Skeletal muscle satellite cell (primary cell): ENCODE measurements around the gene LYRM4.

Source experiments
- H3K27me3 ChIP-seq: 2 replicates; pipeline ENCODE4 v1.7.0; 2013; ENCODE audit warnings: low read length; ENCODE audit not compliant: control insufficient read depth, insufficient read depth
- H3K36me3 ChIP-seq: 2 replicates; pipeline ENCODE4 v1.7.0; 2013; ENCODE audit warnings: mild to moderate bottlenecking, control low read depth, low read length; ENCODE audit not compliant: insufficient read depth
- H3K4me1 ChIP-seq: 2 replicates; pipeline ENCODE4 v1.7.0; 2013; ENCODE audit warnings: low read length; ENCODE audit not compliant: control insufficient read depth, insufficient read depth
- H3K4me2 ChIP-seq: 2 replicates; pipeline ENCODE4 v1.7.0; 2013; ENCODE audit warnings: mild to moderate bottlenecking, low read length
- H3K4me3 ChIP-seq: 2 replicates; pipeline ENCODE4 v1.7.0; 2013; ENCODE audit warnings: low read length
- H3K9ac ChIP-seq: 2 replicates; pipeline ENCODE4 v1.7.0; 2013; ENCODE audit warnings: mild to moderate bottlenecking, low read depth, low read length, moderate library complexity
- H3K9me3 ChIP-seq: replicated peaks from 2 replicates; pipeline ENCODE4 v1.7.0; 2013; ENCODE audit warnings: mild to moderate bottlenecking, control low read depth, low read length

Gene LYRM4

DNA sequence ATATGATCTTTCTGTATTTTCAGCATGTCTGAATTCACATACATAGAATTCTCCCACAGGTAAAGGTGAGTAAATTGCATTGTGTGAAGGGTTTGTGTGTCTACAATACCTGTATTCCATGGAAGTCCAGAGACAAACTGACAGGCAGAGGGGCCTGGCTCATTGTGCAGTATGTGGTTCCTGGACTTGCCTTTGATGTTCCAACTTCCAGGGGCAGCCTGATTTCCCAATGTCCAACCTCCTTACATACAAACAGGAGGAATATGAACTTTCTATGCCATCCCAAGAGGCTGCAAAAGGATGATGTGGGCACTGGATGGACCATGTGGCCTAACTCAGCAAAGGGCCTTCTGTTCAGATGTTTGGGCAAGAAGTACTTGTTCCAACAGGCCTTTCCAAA, 58.5 kb downstream of the LYRM4 start:
- H3K4me1 ChIP-seq: peaks cover 17% of the 10 kb centered on the region
- no peaks in the 10 kb centered on the region for H3K27me3 ChIP-seq
- H3K36me3 ChIP-seq: no peaks in the 10 kb centered on the region
- H3K9ac ChIP-seq: no peak overlapping the region
- no peak overlapping the region for H3K4me3 ChIP-seq
- H3K9me3 ChIP-seq: no peaks in the 10 kb centered on the region
- H3K4me2 ChIP-seq: no peak overlapping the region

DNA sequence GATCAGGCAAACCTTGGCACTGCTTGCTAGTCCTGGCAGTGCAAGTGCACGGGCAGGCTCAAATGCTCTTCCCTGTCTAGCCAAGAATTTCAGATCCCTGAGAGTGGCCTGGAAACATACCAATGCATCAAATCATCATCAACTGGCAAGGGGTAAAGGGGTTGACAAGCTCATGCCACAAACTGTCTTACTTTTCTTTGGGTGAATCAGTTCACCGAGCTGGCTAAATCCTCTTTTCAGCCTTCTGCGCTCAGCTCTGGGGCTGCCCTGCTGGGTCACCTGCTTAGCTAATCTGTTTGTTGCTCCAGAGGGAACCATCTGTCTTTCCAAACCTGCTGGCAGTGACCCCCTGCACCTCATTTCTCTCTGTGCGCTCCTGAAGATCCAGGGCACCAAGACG, 59.5 kb downstream of the LYRM4 start:
- H3K4me3 ChIP-seq: no peak overlapping the region
- H3K36me3 ChIP-seq: no peaks in the 10 kb centered on the region
- no peak overlapping the region for H3K4me2 ChIP-seq
- peaks cover 17% of the 10 kb centered on the region for H3K4me1 ChIP-seq
- H3K9ac ChIP-seq: no peak overlapping the region
- H3K9me3 ChIP-seq: no peaks in the 10 kb centered on the region
- no peaks in the 10 kb centered on the region for H3K27me3 ChIP-seq

DNA sequence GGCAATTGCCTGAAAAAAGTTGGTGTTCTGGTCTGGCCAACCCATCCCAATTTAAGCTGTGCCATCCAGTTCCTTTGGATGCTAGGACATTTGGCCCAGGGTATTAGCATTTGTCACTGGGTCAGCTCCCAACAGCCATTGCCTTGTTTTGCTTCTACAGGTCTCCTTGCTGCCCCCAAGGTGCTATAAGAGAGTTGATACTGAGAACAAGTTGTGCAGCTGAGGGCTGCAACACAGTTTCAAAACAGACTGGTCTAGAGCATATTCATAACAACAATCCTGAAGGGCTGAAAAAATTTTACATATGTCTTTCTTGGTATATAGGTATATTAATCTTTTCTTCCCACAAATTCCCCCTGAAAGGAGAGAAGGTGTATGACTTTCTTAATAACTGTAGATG, 61.0 kb downstream of the LYRM4 start:
- no peaks in the 10 kb centered on the region for H3K27me3 ChIP-seq
- no peak overlapping the region for H3K4me2 ChIP-seq
- no peaks in the 10 kb centered on the region for H3K36me3 ChIP-seq
- no peak overlapping the region for H3K9ac ChIP-seq
- H3K4me1 ChIP-seq: peaks cover 1% of the 10 kb centered on the region
- H3K9me3 ChIP-seq: no peaks in the 10 kb centered on the region
- no peak overlapping the region for H3K4me3 ChIP-seq

DNA sequence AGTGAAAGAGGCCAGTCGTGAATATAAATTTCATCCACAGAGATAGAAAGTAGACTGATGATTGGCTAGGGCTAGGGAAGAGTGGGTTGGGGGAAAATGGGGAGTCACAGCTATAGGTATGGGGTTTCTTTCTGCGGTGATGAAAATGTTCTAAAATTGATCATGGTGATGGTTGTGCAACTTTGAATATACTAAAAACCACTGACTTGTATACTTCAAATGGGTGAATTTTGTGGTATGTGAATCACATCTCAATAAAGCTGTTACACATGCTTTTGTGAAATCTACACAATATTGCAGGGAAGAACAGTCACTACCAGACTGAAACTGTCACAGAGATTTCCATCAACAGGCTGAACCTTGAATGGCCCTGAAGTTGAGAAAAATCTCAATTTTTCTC, 61.5 kb downstream of the LYRM4 start:
- Histone ChIP-seq H3K4me2 (no peak overlapping the region), H3K4me1 (no peaks in the 10 kb centered on the region), H3K9me3 (no peaks in the 10 kb centered on the region), H3K9ac (no peak overlapping the region), H3K27me3 (no peaks in the 10 kb centered on the region), H3K4me3 (no peak overlapping the region), H3K36me3 (no peaks in the 10 kb centered on the region)

DNA sequence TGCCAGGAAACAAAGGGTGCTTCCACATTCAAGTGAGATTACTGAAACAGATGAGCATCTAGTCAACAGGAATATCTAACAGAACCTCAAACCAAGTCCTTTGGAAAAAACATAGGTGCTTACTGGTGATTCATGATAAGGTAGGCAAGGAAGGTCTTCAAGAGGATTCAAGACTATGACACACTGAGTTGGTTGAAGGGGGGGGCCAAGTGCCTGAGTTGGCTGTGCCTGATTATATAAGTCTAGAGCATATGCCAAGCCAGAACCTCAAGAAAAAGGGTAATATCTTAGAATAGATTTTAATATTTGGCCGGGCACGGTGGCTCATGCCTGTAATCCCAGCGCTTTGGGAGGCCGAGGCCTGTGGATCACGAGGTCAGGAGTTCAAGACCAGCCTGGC, 63.7 kb downstream of the LYRM4 start:
- Histone ChIP-seq H3K4me1 (peaks cover 1% of the 10 kb centered on the region), H3K9me3 (no peaks in the 10 kb centered on the region), H3K27me3 (no peaks in the 10 kb centered on the region), H3K36me3 (no peaks in the 10 kb centered on the region), H3K9ac (no peak overlapping the region), H3K4me3 (no peak overlapping the region), H3K4me2 (no peak overlapping the region)

DNA sequence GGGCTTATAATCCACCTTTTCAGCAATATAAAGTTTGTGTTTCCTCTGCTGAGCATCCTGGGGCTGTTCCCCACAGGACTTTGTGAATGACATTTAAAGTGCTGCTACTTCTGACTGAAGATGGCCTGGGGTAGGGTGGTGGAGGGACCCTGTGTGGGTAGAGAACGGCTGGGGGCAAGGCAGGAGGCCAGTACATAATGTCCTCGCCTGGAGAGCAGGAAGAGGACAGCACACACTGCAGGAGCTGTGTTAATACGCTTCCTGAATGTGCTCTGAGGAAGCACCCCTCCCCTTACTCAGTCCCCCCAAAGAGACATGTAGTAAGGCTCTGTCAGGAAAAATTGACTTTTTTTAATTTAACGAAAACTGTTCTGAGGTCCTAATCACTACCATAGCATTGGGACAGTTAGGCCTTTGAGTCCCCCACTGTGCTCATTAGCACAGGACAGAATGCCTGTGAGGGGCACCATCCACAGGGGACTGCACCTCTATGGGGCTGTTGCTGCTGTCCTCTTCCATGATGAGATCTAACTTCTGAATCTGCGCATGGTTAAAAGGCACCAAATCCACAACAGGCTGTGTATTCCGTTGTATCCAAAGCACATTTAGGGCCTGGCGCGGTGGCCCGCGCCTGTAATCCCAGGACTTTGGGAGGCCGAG, 68.5 kb downstream of the LYRM4 start:
- Histone ChIP-seq H3K4me1 (peaks cover 20% of the 10 kb centered on the region), H3K27me3 (no peaks in the 10 kb centered on the region), H3K9ac (no peak overlapping the region), H3K36me3 (no peaks in the 10 kb centered on the region), H3K4me3 (no peak overlapping the region), H3K4me2 (no peak overlapping the region), H3K9me3 (no peaks in the 10 kb centered on the region)

DNA sequence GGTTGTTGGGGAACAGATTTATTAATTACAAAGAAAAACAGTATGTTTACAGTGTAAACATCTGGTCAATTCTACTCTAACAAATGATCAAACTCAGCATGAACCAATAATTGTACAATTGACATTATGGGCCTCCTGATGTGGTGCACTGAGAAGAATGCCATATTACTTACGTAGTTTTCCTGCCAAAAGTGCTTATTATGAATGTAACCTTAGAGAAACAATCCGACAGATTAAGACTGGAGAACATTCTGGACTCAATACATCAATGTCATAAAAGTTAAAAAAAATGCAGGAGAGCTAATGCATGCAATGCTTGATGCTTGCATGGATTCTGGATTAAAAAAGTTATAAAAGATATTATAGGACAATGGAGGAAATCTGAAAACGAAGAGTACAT, 69.0 kb downstream of the LYRM4 start:
- Histone ChIP-seq H3K27me3 (no peaks in the 10 kb centered on the region), H3K36me3 (no peaks in the 10 kb centered on the region), H3K4me3 (no peak overlapping the region), H3K9me3 (no peaks in the 10 kb centered on the region), H3K4me2 (no peak overlapping the region), H3K4me1 (peaks cover 20% of the 10 kb centered on the region), H3K9ac (no peak overlapping the region)

DNA sequence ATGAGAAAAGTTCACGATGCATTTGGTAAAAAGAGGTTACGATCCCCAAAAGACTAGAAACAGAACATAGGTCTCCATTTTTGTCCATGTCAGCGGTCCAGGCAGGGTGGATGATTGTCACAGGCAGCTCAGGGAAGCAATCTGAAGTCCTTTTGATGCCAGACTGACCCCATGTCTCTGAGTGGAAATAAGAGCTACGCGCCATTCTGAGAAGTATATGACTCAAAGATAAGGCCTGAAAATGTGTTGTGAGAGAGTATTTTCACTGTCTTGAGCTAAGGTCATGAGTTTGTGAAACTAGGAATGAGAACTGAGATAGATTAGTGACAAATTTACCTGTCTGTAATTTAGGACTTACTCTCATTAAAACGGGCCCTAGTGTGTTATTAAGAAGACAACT, 69.5 kb downstream of the LYRM4 start:
- no peaks in the 10 kb centered on the region for H3K27me3 ChIP-seq
- peak overlapping the region; percentile 54 for H3K9ac ChIP-seq
- no peak overlapping the region for H3K4me3 ChIP-seq
- peak overlapping the region; percentile 62 for H3K4me2 ChIP-seq
- no peaks in the 10 kb centered on the region for H3K9me3 ChIP-seq
- no peaks in the 10 kb centered on the region for H3K36me3 ChIP-seq
- peaks cover 20% of the 10 kb centered on the region for H3K4me1 ChIP-seq

DNA sequence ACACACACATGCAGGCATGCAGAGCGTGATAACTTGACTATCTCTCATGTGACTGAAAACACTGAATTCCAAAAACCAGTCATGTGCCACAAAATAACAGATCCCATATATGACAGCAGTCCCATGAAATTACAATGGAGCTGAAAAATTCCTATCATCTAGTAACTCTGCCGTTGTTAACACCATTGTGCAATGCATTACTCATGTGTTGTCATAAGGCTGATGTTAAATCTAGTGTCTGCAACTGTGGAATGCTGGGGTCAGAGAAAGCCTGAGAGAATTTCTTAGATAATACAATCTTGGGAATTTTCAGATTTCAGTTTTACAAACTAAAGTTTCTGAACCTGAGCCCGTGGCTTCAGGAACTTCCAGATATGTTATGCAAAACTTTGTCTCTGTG, 70.2 kb downstream of the LYRM4 start:
- Histone ChIP-seq H3K4me2 (peak overlapping the region; percentile 62), H3K9ac (peak overlapping the region; percentile 54), H3K36me3 (no peaks in the 10 kb centered on the region), H3K4me1 (peaks cover 20% of the 10 kb centered on the region), H3K4me3 (no peak overlapping the region), H3K9me3 (no peaks in the 10 kb centered on the region), H3K27me3 (no peaks in the 10 kb centered on the region)

DNA sequence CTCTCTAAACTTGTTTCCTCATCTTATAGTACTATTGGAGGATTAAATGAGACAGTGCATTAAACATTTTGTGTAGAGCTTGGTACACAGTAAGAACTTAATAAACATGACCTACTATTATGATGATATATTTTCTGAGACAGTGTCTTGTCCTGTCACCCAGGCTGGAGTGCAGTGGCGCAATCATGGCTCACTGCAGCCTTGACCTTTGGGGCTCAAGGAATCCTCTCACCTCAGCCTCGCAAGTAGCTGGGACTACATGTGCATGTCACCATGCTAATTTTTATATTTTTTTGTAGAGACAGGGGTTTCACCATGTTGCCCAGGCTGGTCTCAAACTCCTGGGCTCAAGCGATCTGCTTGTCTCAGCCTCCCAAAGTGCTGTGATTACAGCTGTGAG, 72.1 kb downstream of the LYRM4 start:
- Histone ChIP-seq H3K9ac (no peak overlapping the region), H3K4me3 (no peak overlapping the region), H3K4me2 (no peak overlapping the region), H3K27me3 (no peaks in the 10 kb centered on the region), H3K36me3 (no peaks in the 10 kb centered on the region), H3K4me1 (peaks cover 20% of the 10 kb centered on the region), H3K9me3 (no peaks in the 10 kb centered on the region)

DNA sequence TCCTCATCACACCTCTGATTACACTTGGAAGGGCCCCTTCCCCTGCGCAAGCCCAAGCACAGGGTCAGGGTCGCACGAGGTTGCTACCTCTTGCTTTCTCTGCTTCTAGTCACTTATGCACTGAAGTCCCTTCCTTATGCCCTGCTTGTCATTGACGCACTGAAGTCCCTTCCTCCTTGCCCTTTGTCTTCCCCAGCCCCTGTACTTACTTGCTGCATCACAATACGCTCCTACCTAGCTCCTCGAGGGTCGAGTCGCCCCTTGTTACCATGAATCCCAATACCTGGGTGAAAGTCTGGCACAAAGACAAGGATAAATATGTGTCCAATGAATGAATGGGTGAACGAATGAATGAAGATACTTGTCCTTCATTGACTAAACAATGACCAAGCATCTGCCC, 75.9 kb downstream of the LYRM4 start:
- no peak overlapping the region for H3K9ac ChIP-seq
- no peaks in the 10 kb centered on the region for H3K36me3 ChIP-seq
- H3K27me3 ChIP-seq: no peaks in the 10 kb centered on the region
- no peaks in the 10 kb centered on the region for H3K9me3 ChIP-seq
- no peak overlapping the region for H3K4me2 ChIP-seq
- H3K4me1 ChIP-seq: peaks cover under 1% of the 10 kb centered on the region
- H3K4me3 ChIP-seq: no peak overlapping the region

DNA sequence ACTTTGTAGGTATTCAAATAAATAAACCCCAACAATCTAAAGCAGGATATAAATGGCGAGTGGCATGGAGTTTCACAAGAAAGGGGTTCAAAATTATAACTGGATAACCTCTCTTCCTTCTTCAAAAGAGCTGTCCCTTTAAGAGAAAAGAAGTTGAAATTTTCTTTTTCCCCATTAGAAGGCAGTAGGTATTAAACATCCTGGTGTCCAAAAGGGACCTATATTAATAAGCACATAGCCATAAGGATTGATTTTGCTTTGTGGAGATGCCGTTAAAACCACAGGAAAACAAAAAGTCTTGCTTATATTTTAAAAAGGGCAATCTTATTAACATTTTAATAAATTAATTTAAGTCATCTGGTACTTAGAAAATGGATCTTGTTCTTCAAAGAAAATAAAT, 76.5 kb downstream of the LYRM4 start:
- Histone ChIP-seq H3K4me2 (no peak overlapping the region), H3K36me3 (no peaks in the 10 kb centered on the region), H3K4me3 (no peak overlapping the region), H3K9me3 (no peaks in the 10 kb centered on the region), H3K9ac (no peak overlapping the region), H3K4me1 (no peaks in the 10 kb centered on the region), H3K27me3 (no peaks in the 10 kb centered on the region)
